IMR-90 (cell line): ENCODE measurements around the gene PEF1. TPM values are rescaled to one million over a fixed set of nuclear protein-coding genes. Genes with fewer than 3 reads are reported as not detected.

Experiments used
- ATAC-seq: fragments of 200-7000 bp; cut with Tn5 transposase; 2 replicates; pipeline ENCODE4 v1.9.1; 2020; ENCODE audit warnings: low read depth, mild to moderate bottlenecking, moderate library complexity
- BruUV-seq: library from RNA; stranded (reverse); fragments of 400-500 nt; replicated peaks from 2 replicates; lab custom pipeline; 2021; lab: Mats Ljungman, UMichigan
- CTCF ChIA-PET: fragments of 300-600 bp; formaldehyde crosslinking; extraction: SDS; loops from one replicate; lab custom pipeline; 2021; ENCODE audit warnings: antibody characterized with exemption; lab: Yijun Ruan, JAX
- POLR2A ChIA-PET: fragments of 300-600 bp; sonication (Branson Sonifier 250); formaldehyde crosslinking; loops from one replicate; lab custom pipeline; 2022; ENCODE audit warnings: antibody characterized with exemption; ENCODE audit not compliant: unreplicated experiment; lab: Charles Lee
- DNase-seq: peaks from one replicate; pipeline ENCODE4 v3.0.0; 2013
- H2AFZ ChIP-seq: replicated peaks from 2 replicates; pipeline ENCODE3; 2013; ENCODE audit warnings: low read length, mild to moderate bottlenecking; ENCODE audit not compliant: poor library complexity
- H2AK5ac ChIP-seq: 2 replicates; pipeline ENCODE4 v1.6.1; 2013; ENCODE audit warnings: low read depth, low read length, inconsistent platforms
- H2AK9ac ChIP-seq: replicated peaks from 2 replicates; pipeline ENCODE3; 2013; ENCODE audit warnings: mild to moderate bottlenecking, low read depth, low read length, moderate library complexity; ENCODE audit not compliant: poor library complexity
- H2BK120ac ChIP-seq: 2 replicates; pipeline ENCODE4 v1.6.1; 2013; ENCODE audit warnings: low read depth, low read length, inconsistent platforms
- H2BK15ac ChIP-seq: 3 replicates; pipeline ENCODE4 v1.6.1; 2013; ENCODE audit warnings: low read depth, low read length, inconsistent platforms
- H2BK20ac ChIP-seq: 2 replicates; pipeline ENCODE4 v1.6.1; 2013; ENCODE audit warnings: low read depth, mild to moderate bottlenecking, inconsistent platforms, low read length, moderate library complexity
- H2BK5ac ChIP-seq: 2 replicates; pipeline ENCODE4 v1.6.1; 2013; ENCODE audit warnings: mild to moderate bottlenecking, low read depth, low read length, inconsistent platforms; ENCODE audit not compliant: poor library complexity, severe bottlenecking
- H3K14ac ChIP-seq: replicated peaks from 2 replicates; pipeline ENCODE4 v1.6.1; 2013; ENCODE audit warnings: low read depth, low read length, inconsistent platforms
- H3K18ac ChIP-seq: 2 replicates; pipeline ENCODE4 v1.6.1; 2013; ENCODE audit warnings: low read depth, low read length, control low read depth
- H3K23ac ChIP-seq: 2 replicates; pipeline ENCODE4 v1.6.1; 2013; ENCODE audit warnings: low read depth, low read length, inconsistent platforms
- H3K27ac ChIP-seq: 2 replicates; pipeline ENCODE4 v1.5.1; 2013; ENCODE audit warnings: mild to moderate bottlenecking, control low read depth, low read length; ENCODE audit not compliant: insufficient read depth
- H3K27me3 ChIP-seq: 2 replicates; pipeline ENCODE4 v1.6.1; 2013; ENCODE audit warnings: low read length; ENCODE audit not compliant: control insufficient read depth, insufficient read depth
- H3K36me3 ChIP-seq: 2 replicates; pipeline ENCODE4 v1.6.1; 2013; ENCODE audit warnings: low read length, mixed read lengths; ENCODE audit not compliant: control insufficient read depth, insufficient read depth
- H3K4ac ChIP-seq: 2 replicates; pipeline ENCODE4 v1.6.1; 2013; ENCODE audit warnings: low read depth, low read length, inconsistent platforms
- H3K4me1 ChIP-seq: 2 replicates; pipeline ENCODE4 v1.6.1; 2013; ENCODE audit warnings: low read length, mixed read lengths; ENCODE audit not compliant: control insufficient read depth, insufficient read depth
- H3K4me2 ChIP-seq: 2 replicates; pipeline ENCODE4 v1.6.1; 2013; ENCODE audit warnings: low read depth, mild to moderate bottlenecking, control low read depth, low read length, moderate library complexity
- H3K4me3 ChIP-seq: 2 replicates; pipeline ENCODE4 v1.5.1; 2013; ENCODE audit warnings: low read depth, mild to moderate bottlenecking, control low read depth, low read length, moderate library complexity; ENCODE audit not compliant: insufficient read depth
- H3K56ac ChIP-seq: 2 replicates; pipeline ENCODE4 v1.6.1; 2013; ENCODE audit warnings: low read length, inconsistent platforms; ENCODE audit not compliant: insufficient read depth; ENCODE audit errors: extremely low read depth
- H3K79me1 ChIP-seq, 2 experiments: 2 replicates each; pipeline ENCODE4 v1.6.1; 2013; ENCODE audit warnings: low read length in 2 of 2, inconsistent platforms in 1 of 2, low read depth in 1 of 2
- H3K9ac ChIP-seq: 2 replicates; pipeline ENCODE4 v1.6.1; 2013; ENCODE audit warnings: low read depth, low read length, control low read depth
- H3K9me1 ChIP-seq: 2 replicates; pipeline ENCODE4 v1.6.1; 2013; ENCODE audit warnings: low read length, inconsistent platforms; ENCODE audit not compliant: insufficient read depth
- H3K9me3 ChIP-seq: 2 replicates; pipeline ENCODE4 v1.6.1; 2013; ENCODE audit warnings: low read length; ENCODE audit not compliant: control insufficient read depth, insufficient read depth
- H4K20me1 ChIP-seq: 2 replicates; pipeline ENCODE4 v1.6.1; 2013; ENCODE audit warnings: low read length, inconsistent platforms; ENCODE audit not compliant: insufficient read depth
- H4K5ac ChIP-seq: 2 replicates; pipeline ENCODE4 v1.6.1; 2013; ENCODE audit warnings: mild to moderate bottlenecking, low read depth, low read length, control low read depth
- H4K8ac ChIP-seq, 2 experiments: 2 replicates each; pipeline ENCODE4 v1.6.1; 2013; ENCODE audit warnings: low read depth in 2 of 2, low read length in 2 of 2, control low read depth in 1 of 2, inconsistent platforms in 1 of 2
- H4K91ac ChIP-seq: 2 replicates; pipeline ENCODE4 v1.6.1; 2013; ENCODE audit warnings: low read depth, low read length, inconsistent platforms; ENCODE audit not compliant: insufficient read depth
- BHLHE40 ChIP-seq: fragments of 150-350 bp; IDR thresholded peaks from 2 replicates; pipeline ENCODE4 v1.6.1; 2016; ENCODE audit warnings: mild to moderate bottlenecking, low read depth, low read length
- CEBPB ChIP-seq: IDR thresholded peaks from 2 replicates; pipeline ENCODE4 v1.6.1; 2012; ENCODE audit warnings: low read depth, low read length, improper control_type of control experiment
- CHD1 ChIP-seq: IDR thresholded peaks from 2 replicates; pipeline ENCODE4 v1.6.1; 2012; ENCODE audit warnings: low read depth, low read length, improper control_type of control experiment
- ELK1 ChIP-seq: fragments of 150-350 bp; IDR thresholded peaks from 2 replicates; pipeline ENCODE4 v1.6.1; 2016; ENCODE audit warnings: low read depth, mild to moderate bottlenecking, low read length, moderate library complexity, borderline replicate concordance
- FOS ChIP-seq: fragments of 150-350 bp; IDR thresholded peaks from 2 replicates; pipeline ENCODE4 v1.6.1; 2016; ENCODE audit warnings: low read depth, low read length
- MAFK ChIP-seq: IDR thresholded peaks from 2 replicates; pipeline ENCODE4 v1.6.1; 2012; ENCODE audit warnings: low read depth, low read length, improper control_type of control experiment
- MAZ ChIP-seq: IDR thresholded peaks from 2 replicates; pipeline ENCODE4 v1.6.1; 2012; ENCODE audit warnings: low read depth, mild to moderate bottlenecking, low read length, improper control_type of control experiment, moderate library complexity, borderline replicate concordance
- MXI1 ChIP-seq: IDR thresholded peaks from 2 replicates; pipeline ENCODE4 v1.6.1; 2012; ENCODE audit warnings: low read depth, mild to moderate bottlenecking, low read length, moderate library complexity, borderline replicate concordance
- NFE2L2 ChIP-seq: fragments of 150-350 bp; IDR thresholded peaks from 2 replicates; pipeline ENCODE4 v1.6.1; 2016; ENCODE audit warnings: low read depth, mild to moderate bottlenecking, low read length
- POLR2A ChIP-seq: IDR thresholded peaks from 2 replicates; pipeline ENCODE4 v1.6.1; 2012; ENCODE audit warnings: mild to moderate bottlenecking, low read depth, low read length
- RAD21 ChIP-seq: IDR thresholded peaks from 2 replicates; pipeline ENCODE4 v1.6.1; 2012; ENCODE audit warnings: low read length, improper control_type of control experiment
- RCOR1 ChIP-seq: IDR thresholded peaks from 2 replicates; pipeline ENCODE4 v1.6.1; 2012; ENCODE audit warnings: mild to moderate bottlenecking, low read length, improper control_type of control experiment; ENCODE audit not compliant: insufficient replicate concordance
- RFX5 ChIP-seq: IDR thresholded peaks from 2 replicates; pipeline ENCODE4 v1.8.0; 2012; ENCODE audit warnings: low read depth, mild to moderate bottlenecking, low read length, moderate library complexity
- SMC3 ChIP-seq: fragments of 150-350 bp; IDR thresholded peaks from 2 replicates; pipeline ENCODE4 v1.6.1; 2016; ENCODE audit warnings: low read depth, mild to moderate bottlenecking, antibody characterized with exemption, low read length, moderate library complexity
- USF2 ChIP-seq: fragments of 150-350 bp; IDR thresholded peaks from 2 replicates; pipeline ENCODE4 v1.6.1; 2017; ENCODE audit warnings: mild to moderate bottlenecking, antibody characterized with exemption, low read length, low read depth
- WGBS, 2 experiments: methylation state at CpG; one replicate each; pipeline versions ENCODE4 v1.1.5 to v1.1.7; 2013; ENCODE audit warnings: missing lambda C conversion rate in 2 of 2; ENCODE audit not compliant: insufficient read length in 1 of 2; ENCODE audit errors: extremely low coverage in 2 of 2; 5-methylcytosine and 5-hydroxymethylcytosine counted together
- dilution Hi-C: fragments of 300-500 bp; cut with HindIII; formaldehyde crosslinking; loops from one replicate; pipeline ENCODE4 v1.14.3; 2018; ENCODE audit warnings: low sequenced_read_pairs; ENCODE audit not compliant: unreplicated experiment
- in situ Hi-C: fragments of 300-500 bp; cut with MboI; formaldehyde crosslinking; loops from 3 replicates; pipeline ENCODE4 v1.14.3; 2019; ENCODE audit warnings: low sequenced_read_pairs, inconsistent platforms, mixed read lengths
- intact Hi-C: fragments of 100-400 bp; cut with micrococcal nuclease; formaldehyde crosslinking; loops from 2 replicates; pipeline ENCODE4 v1.10.0; 2022
- polyA plus RNA-seq, 3 experiments: library from polyadenylated mRNA; depleted of rRNA; stranded (reverse); fragments of >200 nt; gene quantifications; 2 replicates each; pipeline ENCODE4 v1.2.3, GENCODE V29; 2012; ENCODE audit warnings: low replicate concordance in 1 of 3
- total RNA-seq: library from RNA; depleted of rRNA; stranded (reverse); fragments of >200 nt; gene quantifications from 2 replicates; pipeline ENCODE4 v1.2.3, GENCODE V29; 2012
- TF ChIP-seq, protein P1 (sequence below): conservative IDR thresholded peaks from 2 replicates; pipeline ENCODE4 v1.5.1; 2012; ENCODE audit warnings: mild to moderate bottlenecking, low read depth, low read length, improper control_type of control experiment

PEF1 gene
- total and polyA plus RNA-seq, 2 of the 4 experiments (the other 2 are of a cell fraction): 84.2 to 104 TPM

- TF ChIP-seq, protein P1, sequence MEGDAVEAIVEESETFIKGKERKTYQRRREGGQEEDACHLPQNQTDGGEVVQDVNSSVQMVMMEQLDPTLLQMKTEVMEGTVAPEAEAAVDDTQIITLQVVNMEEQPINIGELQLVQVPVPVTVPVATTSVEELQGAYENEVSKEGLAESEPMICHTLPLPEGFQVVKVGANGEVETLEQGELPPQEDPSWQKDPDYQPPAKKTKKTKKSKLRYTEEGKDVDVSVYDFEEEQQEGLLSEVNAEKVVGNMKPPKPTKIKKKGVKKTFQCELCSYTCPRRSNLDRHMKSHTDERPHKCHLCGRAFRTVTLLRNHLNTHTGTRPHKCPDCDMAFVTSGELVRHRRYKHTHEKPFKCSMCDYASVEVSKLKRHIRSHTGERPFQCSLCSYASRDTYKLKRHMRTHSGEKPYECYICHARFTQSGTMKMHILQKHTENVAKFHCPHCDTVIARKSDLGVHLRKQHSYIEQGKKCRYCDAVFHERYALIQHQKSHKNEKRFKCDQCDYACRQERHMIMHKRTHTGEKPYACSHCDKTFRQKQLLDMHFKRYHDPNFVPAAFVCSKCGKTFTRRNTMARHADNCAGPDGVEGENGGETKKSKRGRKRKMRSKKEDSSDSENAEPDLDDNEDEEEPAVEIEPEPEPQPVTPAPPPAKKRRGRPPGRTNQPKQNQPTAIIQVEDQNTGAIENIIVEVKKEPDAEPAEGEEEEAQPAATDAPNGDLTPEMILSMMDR: no peak
- no peak for TF ChIP-seq RFX5
- no peak for TF ChIP-seq CHD1
- TF ChIP-seq FOS: no peak
- TF ChIP-seq BHLHE40: no peak
- no peak for TF ChIP-seq RCOR1
- no peak for TF ChIP-seq MAZ
- TF ChIP-seq ELK1: no peak
- no peak for TF ChIP-seq USF2
- TF ChIP-seq SMC3: no peak
- no peak for TF ChIP-seq POLR2A
- no peak for TF ChIP-seq MAFK
- TF ChIP-seq CEBPB: no peak
- TF ChIP-seq RAD21: no peak
- TF ChIP-seq MXI1: no peak
- TF ChIP-seq NFE2L2: no peak
- H2BK20ac ChIP-seq: no peak overlapping the region
- dilution Hi-C loops: no loop called here
These were observed 32.7 kb upstream of the PEF1 start for GRCh38 chr1:31677401-31677800.

More at GRCh38 chr1:31677401-31677800, 32.7 kb upstream of the PEF1 start:
- H3K9me1 ChIP-seq: peaks cover 2% of the 10 kb centered on the region; the same call in 1 of the 2 replicates
- H4K91ac ChIP-seq: no peak overlapping the region
- H3K18ac ChIP-seq: no peak overlapping the region
- no TSS peak for BruUV-seq
- no peak overlapping the region for H4K8ac ChIP-seq
- CTCF ChIA-PET: interaction anchor here (1.5 kb wide), 1 partner anchor 38 kb away, joined by 5 read pairs; no protein-coding TSS in a partner anchor
- H3K4ac ChIP-seq: no peak overlapping the region
- H2AFZ ChIP-seq: no peak overlapping the region
- H3K4me2 ChIP-seq: no peak overlapping the region
- intact Hi-C loops (no loop called here), in situ Hi-C loops (no loop called here)
- no peak overlapping the region for H3K4me3 ChIP-seq
- POLR2A ChIA-PET: no interaction called here
- H2BK5ac ChIP-seq: no peak overlapping the region
- H3K36me3 ChIP-seq: peaks cover 72% of the 10 kb centered on the region
- H3K9me3 ChIP-seq: no peaks in the 10 kb centered on the region
- no peak overlapping the region for H2BK15ac ChIP-seq
- no peak overlapping the region for H3K27ac ChIP-seq
- no peak overlapping the region for H2AK5ac ChIP-seq
- no peak overlapping the region for H2BK120ac ChIP-seq
- H3K9ac ChIP-seq: no peak overlapping the region
- no peak overlapping the region for H3K56ac ChIP-seq
- H3K27me3 ChIP-seq: no peaks in the 10 kb centered on the region
- H4K20me1 ChIP-seq: no peaks in the 10 kb centered on the region
- H4K5ac ChIP-seq: no peak overlapping the region
- H2AK9ac ChIP-seq: no peak overlapping the region
- peaks cover 0 to 2% of the 10 kb centered on the region in 2 experiments; a peak in 1 of 4 replicates for H3K79me1 ChIP-seq
- no peak for ATAC-seq
- DNase-seq: no peak
- H3K4me1 ChIP-seq: no peaks in the 10 kb centered on the region
- H3K23ac ChIP-seq: no peak overlapping the region
- WGBS, 2 experiments: 100% methylated on average over 1 of the region's 3 CpGs; no CpG with 5 or more reads in 1 of the 2 experiments
- H3K14ac ChIP-seq: no peak overlapping the region
